K562 (cell line): ENCODE data around the gene SLC26A1. TPM values are rescaled to one million over a fixed set of nuclear protein-coding genes. Genes with fewer than 3 reads are reported as not detected.

Source experiments
- ATAC-seq: fragments of 200-7000 bp; cut with Tn5 transposase; 3 replicates; pipeline ENCODE4 v1.9.1; 2020; ENCODE audit warnings: moderate library complexity
- BruUV-seq: library from RNA; stranded (reverse); fragments of 400-500 nt; replicated peaks from 2 replicates; lab custom pipeline; 2021; lab: Mats Ljungman, UMichigan
- CTCF ChIA-PET: fragments of 300-600 bp; formaldehyde crosslinking; extraction: SDS; loops from one replicate; lab custom pipeline; 2021; ENCODE audit warnings: low intra/inter-chr PET ratio; lab: Yijun Ruan, JAX
- POLR2A ChIA-PET: fragments of 300-600, 350-650 bp; sonication (Branson Sonifier 250); formaldehyde crosslinking; extraction: SDS; loops from one replicate; lab custom pipeline; 2021; ENCODE audit warnings: antibody characterized with exemption, inconsistent platforms; lab: Yijun Ruan, JAX
- DNase-seq, 4 experiments: peaks; one replicate each; pipeline versions ENCODE4 v3.0.0 to v3.0.0-alpha.2; 2011 to 2018; ENCODE audit warnings: low spot score in 3 of 4, mixed read lengths in 3 of 4; ENCODE audit errors: extremely low read depth in 1 of 4
- FAIRE-seq: peaks from 2 replicates; lab custom pipeline; 2011; peaks lifted over from hg19 to GRCh38; lab: Jason Lieb, UNC
- H2AFZ ChIP-seq: 2 replicates; pipeline ENCODE4 v1.6.0; 2011; ENCODE audit warnings: low read depth, low read length, control low read depth, inconsistent platforms
- H3K27ac ChIP-seq: fragments of 200-600 bp; 3 replicates; pipeline ENCODE4 v1.8.0; 2011; ENCODE audit warnings: low read depth, mild to moderate bottlenecking, control low read depth, inconsistent platforms, low read length, moderate library complexity, mixed read lengths; ENCODE audit errors: extremely low read depth
- H3K27me3 ChIP-seq, 2 experiments: fragments of 300-600 bp in 1 of 2; 2 replicates in 1 of 2; 3 replicates in 1 of 2; pipeline versions ENCODE4 v1.6.0 to v1.8.0; 2011; ENCODE audit warnings: inconsistent platforms in 2 of 2, low read length in 2 of 2, mild to moderate bottlenecking in 1 of 2, mixed read lengths in 1 of 2, moderate library complexity in 1 of 2; ENCODE audit not compliant: control insufficient read depth in 2 of 2, insufficient read depth in 2 of 2
- H3K36me3 ChIP-seq: fragments of 300-600 bp; 3 replicates; pipeline ENCODE4 v1.8.0; 2011; ENCODE audit warnings: mild to moderate bottlenecking, low read length, inconsistent platforms; ENCODE audit not compliant: control insufficient read depth, insufficient read depth
- H3K4me1 ChIP-seq, 2 experiments: fragments of 200-600 bp in 1 of 2; replicated peaks in 1 of 2; 2 replicates in 1 of 2; 3 replicates in 1 of 2; pipeline versions ENCODE4 v1.5.1 to v1.8.0; 2011; ENCODE audit warnings: inconsistent platforms in 2 of 2, low read length in 2 of 2, mild to moderate bottlenecking in 1 of 2, mixed read lengths in 1 of 2, moderate library complexity in 1 of 2; ENCODE audit not compliant: control insufficient read depth in 2 of 2, insufficient read depth in 2 of 2
- H3K4me2 ChIP-seq: 2 replicates; pipeline ENCODE4 v1.6.1; 2011; ENCODE audit warnings: low read length, control low read depth, inconsistent platforms, mixed read lengths; ENCODE audit not compliant: insufficient read depth
- H3K4me3 ChIP-seq: fragments of 200-600 bp; sonication (generic), shearing (Covaris generic); 2 replicates; pipeline ENCODE4 v1.5.1; 2016; ENCODE audit warnings: control low read depth, inconsistent platforms
- H3K79me2 ChIP-seq: fragments of 200-600 bp; 3 replicates; pipeline ENCODE4 v1.8.0; 2011; ENCODE audit warnings: low read length, inconsistent platforms; ENCODE audit not compliant: control insufficient read depth, insufficient read depth
- H3K9ac ChIP-seq, 2 experiments: 2 replicates each; pipeline versions ENCODE4 v1.6.0 to v1.6.1; 2011; ENCODE audit warnings: low read depth in 2 of 2, low read length in 2 of 2, control low read depth in 1 of 2, inconsistent platforms in 1 of 2, mild to moderate bottlenecking in 1 of 2, mixed read lengths in 1 of 2; ENCODE audit not compliant: insufficient read depth in 1 of 2
- H3K9me1 ChIP-seq: one replicate; pipeline ENCODE4 v1.6.0; 2011; ENCODE audit warnings: inconsistent platforms, mild to moderate bottlenecking, low read length, moderate library complexity; ENCODE audit not compliant: control insufficient read depth, insufficient read depth
- H3K9me3 ChIP-seq: replicated peaks from 2 replicates; pipeline ENCODE4 v1.5.1; 2011; ENCODE audit warnings: low read depth, low read length, inconsistent platforms; ENCODE audit not compliant: control insufficient read depth, insufficient read depth
- H4K20me1 ChIP-seq: replicated peaks from 2 replicates; pipeline ENCODE4 v1.6.1; 2011; ENCODE audit warnings: low read length, inconsistent platforms, mixed read lengths; ENCODE audit not compliant: control insufficient read depth, insufficient read depth
- CAMTA2 ChIP-seq: fragments of 250-450 bp; sonication (Bioruptor Pico); conservative IDR thresholded peaks from 2 replicates; pipeline ENCODE4 v1.5.1; 2022
- CUX1 ChIP-seq: fragments of 200-800 bp; sonication (Bioruptor generic); IDR thresholded peaks from 2 replicates; pipeline ENCODE4 v1.6.1; 2016; ENCODE audit warnings: missing genetic modification characterization, missing compliant biosample characterization
- DACH1 ChIP-seq: fragments of 450-650 bp; IDR thresholded peaks from 2 replicates; pipeline ENCODE4 v1.6.1; 2018; ENCODE audit not compliant: partially characterized antibody
- EHMT2 ChIP-seq: fragments of 450-650 bp; IDR thresholded peaks from 2 replicates; pipeline ENCODE4 v1.6.1; 2018; ENCODE audit warnings: antibody characterized with exemption
- ESRRB ChIP-seq: fragments of 250-450 bp; sonication (Bioruptor Pico); IDR thresholded peaks from 2 replicates; pipeline ENCODE4 v1.5.0; 2020; ENCODE audit warnings: mild to moderate bottlenecking, moderate library complexity, borderline replicate concordance
- GABPA ChIP-seq: fragments of 200-800 bp; sonication (Bioruptor generic); conservative IDR thresholded peaks from 2 replicates; pipeline ENCODE4 v1.6.1; 2016; ENCODE audit warnings: low read depth, missing genetic modification characterization, missing compliant biosample characterization
- HMG20B ChIP-seq: fragments of 250-450 bp; sonication (Bioruptor Pico); IDR thresholded peaks from 2 replicates; pipeline ENCODE4 v1.5.0; 2021; ENCODE audit warnings: mild to moderate bottlenecking
- JUNB ChIP-seq: fragments of 450-650 bp; formaldehyde crosslinking; conservative IDR thresholded peaks from 2 replicates; pipeline ENCODE4 v1.4.0; 2020; ENCODE audit warnings: mild to moderate bottlenecking
- KDM5B ChIP-seq: fragments of 200-600 bp; sonication (generic); IDR thresholded peaks from 2 replicates; pipeline ENCODE4 v1.6.1; 2012; ENCODE audit warnings: low read depth, mild to moderate bottlenecking, moderate library complexity, low read length, control low read depth, inconsistent platforms; ENCODE audit not compliant: insufficient replicate concordance
- KLF16 ChIP-seq: IDR thresholded peaks from 2 replicates; pipeline ENCODE4 v1.6.1; 2016; ENCODE audit warnings: antibody characterized with exemption
- LCOR ChIP-seq: sonication (generic); formaldehyde crosslinking; IDR thresholded peaks from 2 replicates; pipeline ENCODE4 v1.8.0; 2022; ENCODE audit warnings: mild to moderate bottlenecking, missing genetic modification reagents
- POLR2H ChIP-seq: IDR thresholded peaks from 2 replicates; pipeline ENCODE4 v1.6.1; 2016; ENCODE audit warnings: missing genetic modification characterization, low read depth, mild to moderate bottlenecking, control low read depth, missing compliant biosample characterization, moderate library complexity
- TBL1XR1 ChIP-seq, 2 experiments: IDR thresholded peaks; 2 replicates each; pipeline ENCODE4 v1.6.1; 2012; ENCODE audit warnings: improper control_type of control experiment in 2 of 2, low read length in 2 of 2, mild to moderate bottlenecking in 1 of 2
- ZC3H8 ChIP-seq: fragments of 450-650 bp; IDR thresholded peaks from 2 replicates; pipeline ENCODE4 v1.6.1; 2017
- WGBS: fragments of 100-300 bp; shearing (Covaris generic); methylation state at CpG from one replicate; pipeline ENCODE4 v1.1.6; 2016; ENCODE audit warnings: low coverage, mixed read lengths; ENCODE audit not compliant: insufficient coverage; ENCODE audit errors: missing lambda C conversion rate; 5-methylcytosine and 5-hydroxymethylcytosine counted together
- in situ Hi-C: fragments of 300-500 bp; cut with MboI; formaldehyde crosslinking; loops from 4 replicates; pipeline ENCODE4 v1.15.0; 2018; ENCODE audit warnings: inconsistent platforms, mixed read lengths
- intact Hi-C: fragments of 100-400 bp; cut with micrococcal nuclease; formaldehyde crosslinking; loops from 2 replicates; pipeline ENCODE4 v1.14.2; 2022
- polyA plus RNA-seq, 8 experiments: library from polyadenylated mRNA; depleted of rRNA in 4 of 8; stranded (reverse) in 5 of 8; unstranded in 3 of 8; fragments of >200 nt; fragmentation: Nextera tagmentation in 2 of 8; fragmentation: Illumina TruSeq in 1 of 8; extraction: Ambion mirVana in 2 of 8; extraction: Trizol in 1 of 8; gene quantifications; 2 replicates each; pipeline versions ENCODE4 v1.2.1 to v1.2.3, GENCODE V29; 2011 to 2014; ENCODE audit warnings: inconsistent platforms in 1 of 8, missing spikeins in 1 of 8
- total RNA-seq, 7 experiments: library from RNA; depleted of rRNA in 6 of 7; stranded (reverse); fragments of >200 nt in 6 of 7; fragmentation: Illumina TruSeq in 2 of 7; extraction: Trizol in 2 of 7; gene quantifications; 2 replicates each; pipeline versions ENCODE4 v1.2.1 to v1.2.3, GENCODE V29; 2011 to 2021; ENCODE audit warnings: low replicate concordance in 1 of 7
- TF ChIP-seq, protein P1 (sequence below): IDR thresholded peaks from 2 replicates; pipeline ENCODE4 v1.6.1; 2014; ENCODE audit warnings: antibody characterized with exemption
- TF ChIP-seq, protein P2 (sequence below): sonication (generic); formaldehyde crosslinking; IDR thresholded peaks from 2 replicates; pipeline ENCODE4 v1.8.0; 2022; ENCODE audit warnings: mild to moderate bottlenecking, missing genetic modification reagents

Gene SLC26A1
- total and polyA plus RNA-seq, 9 of the 15 experiments (the other 6 are each of a cell fraction or from before 2014, with no cell fraction given) = 0.11 to 4.2 (median 0.95) TPM

DNA sequence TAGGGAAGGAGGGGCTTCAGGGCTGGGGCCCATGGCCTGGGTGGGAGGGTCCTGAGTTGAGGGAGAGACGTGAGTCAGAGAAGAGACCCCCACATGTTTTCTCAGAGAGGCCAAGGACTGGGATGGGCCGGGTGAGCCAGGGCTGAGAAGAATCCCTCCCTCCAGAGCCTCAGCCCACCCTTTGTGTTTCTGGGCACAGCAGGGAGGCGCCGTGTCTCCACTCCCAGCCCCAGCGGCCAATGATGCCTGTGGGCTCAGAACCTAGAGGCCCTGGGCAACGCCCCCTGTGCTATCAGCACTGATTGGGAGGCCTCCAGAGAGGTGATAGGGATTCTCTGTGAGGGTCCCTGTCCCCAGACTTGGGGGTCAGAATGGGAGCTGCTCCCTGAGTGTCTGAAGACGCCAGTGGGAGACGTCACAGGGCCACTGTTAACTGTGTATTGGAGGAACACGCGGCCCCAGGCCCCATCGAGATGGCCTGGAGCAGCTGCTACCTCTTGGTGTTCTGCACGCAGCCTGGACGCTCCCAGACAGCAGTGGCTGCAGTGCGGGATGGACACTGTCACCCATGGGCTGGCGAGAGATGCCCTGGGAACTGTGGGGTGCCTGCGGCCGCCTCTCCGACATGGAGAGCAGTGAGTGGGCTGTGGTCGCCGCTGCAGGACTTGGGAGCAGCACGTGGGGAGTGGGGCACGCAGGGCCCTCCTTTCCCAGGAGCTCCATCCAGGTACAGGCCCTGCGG lies 26.7 kb upstream of the SLC26A1 start:
- ATAC-seq (peak; percentile 22; the same call in 1 of the 3 replicates), DNase-seq (peak in 2 of 4 experiments; percentile 15 to 46), FAIRE-seq (no peak)
- peaks cover 0 to 73% of the 10 kb centered on the region in 2 experiments; a peak in 2 of 5 replicates for H3K4me1 ChIP-seq
- BruUV-seq = no TSS peak
- H3K4me3 ChIP-seq = no peak overlapping the region
- no peaks in the 10 kb centered on the region for H3K27me3 ChIP-seq
- H4K20me1 ChIP-seq = peaks cover 7% of the 10 kb centered on the region; the same call in 1 of the 2 replicates
- peaks cover 6% of the 10 kb centered on the region for H3K9me1 ChIP-seq
- no peak overlapping the region for H2AFZ ChIP-seq
- ChIA-PET POLR2A (interaction anchor here (1.0 kb wide), 1 partner anchor 9 kb away, joined by 6 read pairs; no protein-coding TSS in a partner anchor), CTCF (no interaction called here)
- intact Hi-C loops (no loop called here), in situ Hi-C loops (no loop called here)
- no peak overlapping the region for H3K27ac ChIP-seq
- H3K9me3 ChIP-seq = no peaks in the 10 kb centered on the region
- H3K36me3 ChIP-seq = peaks cover 16% of the 10 kb centered on the region; the same call in 2 of the 3 replicates
- 76% methylated on average over 17 of the region's 23 CpGs for WGBS
- H3K4me2 ChIP-seq = no peak overlapping the region
- H3K79me2 ChIP-seq = peaks cover 4% of the 10 kb centered on the region; the same call in 1 of the 3 replicates
- H3K9ac ChIP-seq = peak overlapping the region in 1 of 2 experiments; percentile 74; a peak in 1 of 4 replicates
- TF ChIP-seq, protein P1, sequence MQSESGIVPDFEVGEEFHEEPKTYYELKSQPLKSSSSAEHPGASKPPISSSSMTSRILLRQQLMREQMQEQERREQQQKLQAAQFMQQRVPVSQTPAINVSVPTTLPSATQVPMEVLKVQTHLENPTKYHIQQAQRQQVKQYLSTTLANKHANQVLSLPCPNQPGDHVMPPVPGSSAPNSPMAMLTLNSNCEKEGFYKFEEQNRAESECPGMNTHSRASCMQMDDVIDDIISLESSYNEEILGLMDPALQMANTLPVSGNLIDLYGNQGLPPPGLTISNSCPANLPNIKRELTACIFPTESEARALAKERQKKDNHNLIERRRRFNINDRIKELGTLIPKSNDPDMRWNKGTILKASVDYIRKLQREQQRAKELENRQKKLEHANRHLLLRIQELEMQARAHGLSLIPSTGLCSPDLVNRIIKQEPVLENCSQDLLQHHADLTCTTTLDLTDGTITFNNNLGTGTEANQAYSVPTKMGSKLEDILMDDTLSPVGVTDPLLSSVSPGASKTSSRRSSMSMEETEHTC = no peak
- TF ChIP-seq KDM5B = no peak
- TF ChIP-seq JUNB (CRISPR knock-in tag) = no peak
- TF ChIP-seq DACH1 = no peak
- no peak for TF ChIP-seq GABPA (tag)
- no peak for TF ChIP-seq ESRRB (CRISPR knock-in tag)
- TF ChIP-seq CAMTA2 (CRISPR knock-in tag) = no peak
- no peak for TF ChIP-seq TBL1XR1 (IDR thresholded peaks at IDR 0.05; ENCODE audit: low read length in 2 of 2)
- TF ChIP-seq KLF16 = no peak
- TF ChIP-seq EHMT2 = no peak
- TF ChIP-seq ZC3H8 = no peak
- TF ChIP-seq LCOR (CRISPR knock-in tag) = no peak
- no peak for TF ChIP-seq CUX1
- no peak for TF ChIP-seq HMG20B (CRISPR knock-in tag)
- TF ChIP-seq, protein P2, sequence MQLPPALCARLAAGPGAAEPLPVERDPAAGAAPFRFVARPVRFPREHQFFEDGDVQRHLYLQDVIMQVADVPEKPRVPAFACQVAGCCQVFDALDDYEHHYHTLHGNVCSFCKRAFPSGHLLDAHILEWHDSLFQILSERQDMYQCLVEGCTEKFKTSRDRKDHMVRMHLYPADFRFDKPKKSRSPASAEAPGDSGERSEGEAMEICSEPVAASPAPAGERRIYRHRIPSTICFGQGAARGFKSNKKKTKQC (CRISPR knock-in tag) = no peak
- TF ChIP-seq POLR2H (tag) = no peak
